Urinary bladder (tissue), 4 donors: ENCODE measurements around the gene SKAP2. TPM values are rescaled to one million over a fixed set of nuclear protein-coding genes. Genes with fewer than 3 reads are reported as not detected.
A peak's percentile ranks its signal among the peaks of the same experiment; 100 is the strongest.

ENCODE experiments used
- DNase-seq: peaks from one replicate; pipeline ENCODE4 v3.0.0-alpha.2; 2015; ENCODE audit errors: extremely low spot score
- H3K27ac ChIP-seq: one replicate; pipeline ENCODE4 v1.5.1; 2013; ENCODE audit warnings: low read depth, mild to moderate bottlenecking, moderate library complexity
- H3K36me3 ChIP-seq: one replicate; pipeline ENCODE4 v1.6.1; 2013; ENCODE audit warnings: mild to moderate bottlenecking, moderate library complexity; ENCODE audit not compliant: insufficient read depth
- H3K4me1 ChIP-seq: one replicate; pipeline ENCODE4 v1.6.1; 2013; ENCODE audit warnings: mild to moderate bottlenecking, moderate library complexity; ENCODE audit not compliant: insufficient read depth
- H3K4me3 ChIP-seq: one replicate; pipeline ENCODE4 v1.5.1; 2013; ENCODE audit warnings: low read depth, low read length
- WGBS: extraction: QIAGEN DNeasy Blood & Tissue Kit; methylation state at CpG from one replicate; pipeline ENCODE4 v1.1.7; 2013; 5-methylcytosine and 5-hydroxymethylcytosine counted together
- polyA plus RNA-seq: library from polyadenylated mRNA; stranded (reverse); fragments of 200-250 nt; gene quantifications from one replicate; pipeline ENCODE4 v1.2.3, GENCODE V29; 2013
- total RNA-seq: library from RNA; depleted of rRNA; stranded (reverse); fragments of >200 nt; gene quantifications from one replicate; pipeline ENCODE4 v1.2.3, GENCODE V29; 2014
- donor health status: healthy with polysubstance abuse.
- donor health status: healthy.

Gene SKAP2
- total and polyA plus RNA-seq, 2 donors, result 22.0 to 27.2 TPM

DNA sequence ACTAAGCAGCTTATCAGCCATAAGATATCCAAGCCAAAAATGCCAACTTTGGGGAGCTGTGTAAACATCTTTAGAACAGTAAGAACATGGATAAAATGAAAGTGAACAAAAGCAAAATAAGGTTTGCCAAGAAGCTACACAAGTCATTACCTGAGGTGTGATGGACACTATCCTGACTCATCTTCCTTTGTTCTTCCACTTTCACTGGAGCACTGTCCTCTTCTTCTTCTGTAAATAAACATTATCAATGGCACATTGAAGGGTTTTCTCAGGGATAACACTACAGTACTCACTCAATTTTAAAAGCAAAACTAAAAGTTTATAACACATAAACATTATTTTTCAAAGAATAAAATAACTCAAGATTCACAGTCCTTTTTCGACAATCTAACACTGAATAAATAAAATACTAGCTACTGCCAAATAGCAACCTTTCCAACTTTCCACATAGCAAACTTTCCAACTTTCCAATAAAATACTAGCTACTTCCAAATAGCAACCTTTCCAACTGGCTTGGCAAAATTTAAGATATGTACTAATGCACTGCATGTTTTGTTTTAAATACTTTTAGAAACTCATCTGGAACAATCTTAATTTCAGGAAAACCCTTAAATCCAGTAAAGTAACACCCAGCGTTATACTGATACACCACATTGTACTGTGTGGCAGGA, 174.1 kb downstream of the SKAP2 start:
- Histone ChIP-seq H3K36me3 (no peaks in the 10 kb centered on the region), H3K27ac (no peak overlapping the region), H3K4me3 (no peak overlapping the region), H3K4me1 (no peaks in the 10 kb centered on the region)
- WGBS, result 63% methylated on average over 2 of the region's 2 CpGs
- DNase-seq, result no peak

- H3K4me3 ChIP-seq, result no peak overlapping the region
- no peaks in the 10 kb centered on the region for H3K36me3 ChIP-seq
- H3K4me1 ChIP-seq, result no peaks in the 10 kb centered on the region
- H3K27ac ChIP-seq, result no peak overlapping the region
- WGBS, result 71% methylated on average over 4 of the region's 4 CpGs
- no peak for DNase-seq
Measured at GRCh38 chr7:26688936-26689506, 175.4 kb downstream of the SKAP2 start.

DNA sequence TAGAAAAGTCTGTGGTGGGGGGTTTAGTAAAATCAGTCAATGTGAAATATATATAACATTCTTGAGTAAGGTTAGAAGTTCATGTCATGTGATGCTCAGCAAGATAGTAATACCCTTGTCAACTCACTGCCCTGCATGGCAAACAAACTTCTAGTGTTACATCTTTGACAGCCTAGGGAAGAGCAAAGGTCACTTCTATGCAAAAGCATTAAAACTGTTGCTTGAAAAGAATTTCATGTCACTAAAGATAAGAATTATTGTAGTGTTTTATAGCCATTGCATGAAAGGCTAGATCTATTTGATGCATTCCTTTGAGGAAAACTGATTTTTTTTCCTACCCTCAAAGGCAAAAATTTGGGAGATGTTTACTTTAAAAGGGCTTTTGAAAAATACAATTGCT, 176.0 kb downstream of the SKAP2 start:
- DNase-seq, result no peak
- H3K27ac ChIP-seq, result no peak overlapping the region
- no peaks in the 10 kb centered on the region for H3K4me1 ChIP-seq
- H3K36me3 ChIP-seq, result no peaks in the 10 kb centered on the region
- H3K4me3 ChIP-seq, result no peak overlapping the region

GRCh38 chr7:26687032-26687431, 177.4 kb downstream of the SKAP2 start:
- Histone ChIP-seq H3K36me3 (no peaks in the 10 kb centered on the region), H3K27ac (no peak overlapping the region), H3K4me3 (no peak overlapping the region), H3K4me1 (no peaks in the 10 kb centered on the region)
- DNase-seq, result no peak
- WGBS, result 69% methylated on average over 4 of the region's 4 CpGs

- WGBS, result 27% methylated on average over 2 of the region's 2 CpGs
- H3K36me3 ChIP-seq, result no peaks in the 10 kb centered on the region
- DNase-seq, result peak; percentile 45
- H3K4me3 ChIP-seq, result no peak overlapping the region
- H3K27ac ChIP-seq, result peak overlapping the region; percentile 15
- no peaks in the 10 kb centered on the region for H3K4me1 ChIP-seq
Measured at GRCh38 chr7:26686448-26686981, 177.9 kb downstream of the SKAP2 start.

DNA sequence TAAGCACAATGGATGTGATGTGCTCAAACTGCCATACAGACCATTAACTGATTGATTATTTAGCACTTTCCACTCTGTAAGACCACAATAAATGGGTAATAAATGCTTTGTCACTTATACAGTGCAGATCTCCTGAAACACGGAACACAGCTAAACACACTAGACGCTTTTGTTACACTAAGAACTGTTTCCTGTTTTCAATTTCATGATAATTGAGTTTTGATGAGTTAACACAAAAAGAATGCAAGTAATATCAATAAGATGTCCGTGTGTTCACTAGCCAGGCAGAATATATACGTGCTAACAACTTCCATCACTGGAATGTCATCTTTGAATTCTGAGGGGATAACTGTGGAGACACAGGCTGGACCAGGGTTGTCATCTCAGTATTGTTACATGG, 178.8 kb downstream of the SKAP2 start:
- 60% methylated on average over 4 of the region's 4 CpGs for WGBS
- no peaks in the 10 kb centered on the region for H3K36me3 ChIP-seq
- no peaks in the 10 kb centered on the region for H3K4me1 ChIP-seq
- no peak for DNase-seq
- H3K4me3 ChIP-seq, result no peak overlapping the region
- no peak overlapping the region for H3K27ac ChIP-seq

GRCh38 chr7:26684447-26684846, 179.9 kb downstream of the SKAP2 start:
- no peak overlapping the region for H3K4me3 ChIP-seq
- no peaks in the 10 kb centered on the region for H3K36me3 ChIP-seq
- H3K27ac ChIP-seq, result no peak overlapping the region
- no peaks in the 10 kb centered on the region for H3K4me1 ChIP-seq
- DNase-seq, result no peak
- 46% methylated on average over 3 of the region's 3 CpGs for WGBS

DNA sequence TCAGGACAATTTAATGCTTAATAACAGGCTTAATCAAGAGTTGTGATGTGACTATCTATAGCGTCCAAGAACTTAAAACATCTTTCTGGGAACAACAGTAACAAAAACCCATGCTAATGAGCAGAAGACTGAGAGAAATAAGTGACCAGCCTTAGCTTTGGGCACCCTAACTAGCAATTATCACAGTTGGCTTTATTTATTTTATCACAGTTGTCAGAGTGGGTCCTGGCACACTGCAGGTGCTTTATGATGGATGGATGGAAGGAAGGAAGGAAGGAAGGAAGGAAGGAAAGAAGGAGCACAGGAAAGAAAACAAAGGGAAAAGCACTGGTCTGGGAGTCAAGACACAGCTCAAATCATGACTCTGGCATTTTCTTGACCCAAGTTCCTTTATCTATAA, 181.1 kb downstream of the SKAP2 start:
- Histone ChIP-seq H3K36me3 (no peaks in the 10 kb centered on the region), H3K27ac (no peak overlapping the region), H3K4me3 (no peak overlapping the region), H3K4me1 (no peaks in the 10 kb centered on the region)
- 91% methylated on average over 1 of the region's 1 CpG for WGBS
- DNase-seq, result no peak

GRCh38 chr7:26681819-26682418, 182.5 kb downstream of the SKAP2 start:
- WGBS, result 41% methylated on average over 3 of the region's 3 CpGs

GRCh38 chr7:26680587-26680986, 183.8 kb downstream of the SKAP2 start:
- 98% methylated on average over 1 of the region's 1 CpG for WGBS
- Histone ChIP-seq H3K27ac (no peak overlapping the region), H3K4me1 (no peaks in the 10 kb centered on the region), H3K4me3 (no peak overlapping the region), H3K36me3 (no peaks in the 10 kb centered on the region)
- no peak for DNase-seq

More at GRCh38 chr7:26681819-26682418, 182.5 kb downstream of the SKAP2 start:
- DNase-seq, result no peak
- Histone ChIP-seq H3K36me3 (no peaks in the 10 kb centered on the region), H3K27ac (no peak overlapping the region), H3K4me1 (no peaks in the 10 kb centered on the region), H3K4me3 (no peak overlapping the region)

GRCh38 chr7:26675143-26675887, 189.1 kb downstream of the SKAP2 start:
- 94% methylated on average over 4 of the region's 4 CpGs for WGBS
- DNase-seq, result no peak
- no peaks in the 10 kb centered on the region for H3K36me3 ChIP-seq
- H3K27ac ChIP-seq, result no peak overlapping the region
- no peaks in the 10 kb centered on the region for H3K4me1 ChIP-seq
- H3K4me3 ChIP-seq, result no peak overlapping the region

- 94% methylated on average over 4 of the region's 4 CpGs for WGBS
- DNase-seq, result no peak
- no peak overlapping the region for H3K27ac ChIP-seq
- no peak overlapping the region for H3K4me3 ChIP-seq
- no peaks in the 10 kb centered on the region for H3K4me1 ChIP-seq
- no peaks in the 10 kb centered on the region for H3K36me3 ChIP-seq
Measured at GRCh38 chr7:26673858-26674257, 190.5 kb downstream of the SKAP2 start.

DNA sequence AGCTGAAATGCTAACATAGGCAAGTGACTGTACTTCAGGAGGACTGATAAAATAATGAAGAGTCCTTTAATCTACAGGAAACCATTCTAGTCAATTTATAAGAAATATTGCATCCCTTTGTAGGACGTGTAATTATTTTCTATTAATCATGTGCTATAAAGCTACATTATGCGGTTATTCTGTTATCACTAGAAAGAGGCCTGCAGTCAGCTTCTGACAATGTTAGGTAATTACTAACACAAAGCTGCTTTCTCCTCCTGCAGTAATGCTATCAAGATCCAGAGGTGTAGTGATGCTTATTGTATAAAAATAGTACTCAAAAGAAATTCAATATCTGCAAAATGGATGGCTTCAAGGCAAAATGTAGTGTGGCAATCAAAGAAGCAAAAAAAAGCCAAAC, 191.1 kb downstream of the SKAP2 start:
- DNase-seq, result no peak
- Histone ChIP-seq H3K36me3 (peaks cover 1% of the 10 kb centered on the region), H3K4me3 (no peak overlapping the region), H3K4me1 (no peaks in the 10 kb centered on the region), H3K27ac (no peak overlapping the region)
- 87% methylated on average over 2 of the region's 2 CpGs for WGBS
